Psoas muscle (tissue), 8 donors: Measurements from ENCODE around the gene MTHFSD. TPM values are rescaled to one million over a fixed set of nuclear protein-coding genes. Genes with fewer than 3 reads are reported as not detected.

ENCODE experiments used
- ATAC-seq, 4 donors: fragments of 200-7000 bp; cut with Tn5 transposase; one replicate each; pipeline ENCODE4 v1.9.1; 2020; ENCODE audit warnings: moderate library complexity in 3 of 4, mild to moderate bottlenecking in 2 of 4
- DNase-seq, 2 donors: peaks; one replicate each; pipeline ENCODE4 v3.0.0-alpha.2; 2020
- H3K27ac ChIP-seq: fragments of 200-600 bp; one replicate; pipeline ENCODE4 v1.8.0; 2022
- H3K27me3 ChIP-seq, 3 donors: fragments of 200-600 bp in 1 of 3; one replicate each; pipeline versions ENCODE4 v1.6.1 to v1.8.0; 2013 to 2022; ENCODE audit warnings: low read length in 2 of 3, mild to moderate bottlenecking in 2 of 3, moderate library complexity in 1 of 3; ENCODE audit not compliant: insufficient read depth in 3 of 3
- H3K36me3 ChIP-seq, 2 donors: fragments of 200-600 bp in 1 of 2; one replicate each; pipeline versions ENCODE4 v1.6.1 to v1.8.0; 2013 to 2022; ENCODE audit warnings: low read depth in 1 of 2, mild to moderate bottlenecking in 1 of 2, moderate library complexity in 1 of 2; ENCODE audit not compliant: insufficient read depth in 1 of 2
- H3K4me1 ChIP-seq: fragments of 200-600 bp; one replicate; pipeline ENCODE4 v1.8.0; 2022
- H3K4me3 ChIP-seq: fragments of 200-600 bp; one replicate; pipeline ENCODE4 v1.8.0; 2022; ENCODE audit warnings: mild to moderate bottlenecking
- H3K9me3 ChIP-seq: fragments of 200-600 bp; one replicate; pipeline ENCODE4 v1.8.0; 2022
- CTCF ChIP-seq: fragments of 200-600 bp; IDR thresholded peaks from one replicate; pipeline ENCODE4 v1.8.0; 2022; ENCODE audit warnings: antibody characterized with exemption
- WGBS, 3 donors: extraction: QIAGEN DNeasy Blood & Tissue Kit; methylation state at CpG; one replicate each; pipeline versions ENCODE4 v1.1.6 to v1.1.7; 2013; 5-methylcytosine and 5-hydroxymethylcytosine counted together
- intact Hi-C, 2 donors: fragments of 100-400 bp; cut with DNase I; formaldehyde crosslinking; loops; one replicate each; pipeline versions ENCODE4 v1.11.0 to v1.14.2; 2022
- polyA plus RNA-seq, 3 donors: library from polyadenylated mRNA; stranded (reverse); fragments of 200-250 nt; gene quantifications; one replicate each; pipeline ENCODE4 v1.2.3, GENCODE V29; 2013
- total RNA-seq, 4 donors: library from RNA; stranded (reverse); fragmentation: NEBNext Ultra II Directional in 2 of 4; extraction: Animal tissue kit (Norgen Biotek cat#: 25700) in 2 of 4; gene quantifications; one replicate each; pipeline versions ENCODE4 v1.2.1 to v1.2.4, GENCODE V29; 2021 to 2023
- donor health status: healthy with polysubstance abuse.
- donor health status: DM: no; HTN: no; CAD: no; lungs with moderate emphysema.
- donor health status: Bipolar disorder and iron deficiency.
- donor health status: healthy.
- donor health status: DM: yes; HTN: yes; CAD: no.
- donor health status: DM: no; HTN: no; CAD: no.
- donor health status: DM: no; HTN: no; CAD: no.
- donor health status: DM: yes; HTN: yes; CAD: no.

Gene MTHFSD
- total and polyA plus RNA-seq, 7 donors = 4.3 to 16.0 (median 8.1) TPM

- WGBS, 3 donors = 6 to 8% (median 8%) methylated on average over 22 of the region's 22 CpGs
- TF ChIP-seq CTCF = no peak
- intact Hi-C loops = no loop called here
- DNase-seq (no peak), ATAC-seq (no peak)
- Histone ChIP-seq H3K4me1 (peaks cover 8% of the 10 kb centered on the region), H3K36me3 (no peaks in the 10 kb centered on the region), H3K27me3 (peaks cover 0 to 98% (median 69%) of the 10 kb centered on the region in 3 donors), H3K4me3 (no peak overlapping the region), H3K9me3 (no peaks in the 10 kb centered on the region), H3K27ac (no peak overlapping the region)
Measured at GRCh38 chr16:86502856-86503748, 51.9 kb downstream of the MTHFSD start.

- 7 to 9% (median 8%) methylated on average over 19 of the region's 19 CpGs for WGBS, 3 donors
- no peak for TF ChIP-seq CTCF
- Histone ChIP-seq H3K4me3 (no peak overlapping the region), H3K27me3 (peaks cover 2 to 98% (median 64%) of the 10 kb centered on the region in 3 donors), H3K27ac (no peak overlapping the region), H3K9me3 (no peaks in the 10 kb centered on the region), H3K4me1 (peaks cover 4% of the 10 kb centered on the region), H3K36me3 (no peaks in the 10 kb centered on the region)
- no peak for ATAC-seq
- intact Hi-C loops = no loop called here
- no peak for DNase-seq
Measured at GRCh38 chr16:86501989-86502855, 52.8 kb downstream of the MTHFSD start.

GRCh38 chr16:86500708-86501510 lies 54.1 kb downstream of the MTHFSD start:
- DNase-seq (no peak), ATAC-seq (no peak)
- Histone ChIP-seq H3K27ac (no peak overlapping the region), H3K27me3 (peaks cover 2 to 98% (median 66%) of the 10 kb centered on the region in 3 donors), H3K4me3 (no peak overlapping the region), H3K36me3 (no peaks in the 10 kb centered on the region), H3K9me3 (no peaks in the 10 kb centered on the region), H3K4me1 (peaks cover 4% of the 10 kb centered on the region)
- 4 to 7% (median 6%) methylated on average over 13 of the region's 13 CpGs for WGBS, 3 donors
- intact Hi-C loops = no loop called here
- TF ChIP-seq CTCF = no peak

- ATAC-seq = no peak
- Histone ChIP-seq H3K36me3 (no peaks in the 10 kb centered on the region), H3K27ac (no peak overlapping the region), H3K27me3 (peaks cover 2 to 100% (median 69%) of the 10 kb centered on the region in 3 donors), H3K4me3 (no peak overlapping the region), H3K9me3 (no peaks in the 10 kb centered on the region), H3K4me1 (peaks cover 1% of the 10 kb centered on the region)
- WGBS, 3 donors = 4 to 6% (median 5%) methylated on average over 16 of the region's 16 CpGs
- intact Hi-C loops = no loop called here
- DNase-seq = peak in 1 of 2 donors; percentile 10
- TF ChIP-seq CTCF = no peak
Measured at GRCh38 chr16:86499889-86500707, 54.9 kb downstream of the MTHFSD start.
